Measurements from ENCODE around the gene IGF2BP1.

Gene IGF2BP1

GRCh38 chr17:48997103-48997826 lies at the start of gene IGF2BP1:
Gene IGF2BP1 (plus strand): TSS chr17:48997385. CDS start chr17:48997746, 361 bp downstream.
- no peak for DNase-seq
- no peaks in the 10 kb centered on the region for H3K9me3 ChIP-seq (replicated peaks; ENCODE audit: insufficient read depth, low read length)
- H3F3A ChIP-seq (ENCODE audit: insufficient read depth, low read length), result no peaks in the 10 kb centered on the region; the same call in 1 of the 2 replicates
- H3K36me3 ChIP-seq (replicated peaks; ENCODE audit: insufficient read depth, low read length), result no peaks in the 10 kb centered on the region
- H2AFZ ChIP-seq (ENCODE audit: low read length), result no peak within 1 kb of the TSS
- H4K20me1 ChIP-seq (ENCODE audit: insufficient read depth, low read length), result peaks cover 2% of the 10 kb centered on the region; the same call in 1 of the 2 replicates
- no peaks in the 10 kb centered on the region for H3K9me2 ChIP-seq (replicated peaks; ENCODE audit: insufficient read depth, low read length)
- no peak within 1 kb of the TSS for H3K27ac ChIP-seq (ENCODE audit: low read length)
- peak within 1 kb of the TSS; percentile 35 for H3K4me3 ChIP-seq (ENCODE audit: low read length)
- no peak for TF ChIP-seq CTCF (IDR thresholded peaks at IDR 0.05; ENCODE audit: low read length)
- no peak for TF ChIP-seq EZH2phosphoT487 (IDR thresholded peaks at IDR 0.05; ENCODE audit: low read length)
- TF ChIP-seq EZH2 (optimal IDR thresholded peaks at IDR 0.05; ENCODE audit: low read depth, low read length), result no peak
- H3K9ac ChIP-seq (ENCODE audit: low read length), result no peak within 1 kb of the TSS
- peak within 1 kb of the TSS; percentile 31; the same call in 1 of the 2 replicates for H3K4me2 ChIP-seq (ENCODE audit: low read depth, low read length)
- peaks cover 100% of the 10 kb centered on the region for H3K27me3 ChIP-seq (replicated peaks; ENCODE audit: insufficient read depth, low read length)
- H3K4me1 ChIP-seq (ENCODE audit: low read length), result no peaks in the 10 kb centered on the region; the same call in 1 of the 2 replicates
- no peaks in the 10 kb centered on the region for H3K79me2 ChIP-seq (ENCODE audit: low read length)

GRCh38 chr17:48951572-48951971 lies 45.6 kb upstream of the IGF2BP1 start:
- Histone ChIP-seq H2AFZ (ENCODE audit: low read length) (no peak overlapping the region), H3K27me3 (replicated peaks; ENCODE audit: insufficient read depth, low read length) (peaks cover 2% of the 10 kb centered on the region), H3K9me3 (replicated peaks; ENCODE audit: insufficient read depth, low read length) (no peaks in the 10 kb centered on the region), H3K9me2 (replicated peaks; ENCODE audit: insufficient read depth, low read length) (no peaks in the 10 kb centered on the region), H3K4me1 (ENCODE audit: low read length) (no peaks in the 10 kb centered on the region), H3K79me2 (ENCODE audit: low read length) (no peaks in the 10 kb centered on the region), H3K4me2 (ENCODE audit: low read depth, low read length) (no peak overlapping the region), H3F3A (ENCODE audit: insufficient read depth, low read length) (no peaks in the 10 kb centered on the region), H4K20me1 (ENCODE audit: insufficient read depth, low read length) (no peaks in the 10 kb centered on the region), H3K27ac (ENCODE audit: low read length) (no peak overlapping the region), H3K36me3 (replicated peaks; ENCODE audit: insufficient read depth, low read length) (no peaks in the 10 kb centered on the region), H3K9ac (ENCODE audit: low read length) (no peak overlapping the region), H3K4me3 (ENCODE audit: low read length) (no peak overlapping the region)
- no peak for DNase-seq
- TF ChIP-seq EZH2phosphoT487 (IDR thresholded peaks at IDR 0.05; ENCODE audit: low read length) (no peak), CTCF (IDR thresholded peaks at IDR 0.05; ENCODE audit: low read length) (no peak), EZH2 (optimal IDR thresholded peaks at IDR 0.05; ENCODE audit: low read depth, low read length) (no peak)

GRCh38 chr17:48952904-48953303 lies 44.3 kb upstream of the IGF2BP1 start:
- DNase-seq, result peak; percentile 21
- Histone ChIP-seq H3K36me3 (replicated peaks; ENCODE audit: insufficient read depth, low read length) (no peaks in the 10 kb centered on the region), H3K27ac (ENCODE audit: low read length) (no peak overlapping the region), H3K79me2 (ENCODE audit: low read length) (no peaks in the 10 kb centered on the region), H3K4me3 (ENCODE audit: low read length) (no peak overlapping the region), H3K9me3 (replicated peaks; ENCODE audit: insufficient read depth, low read length) (no peaks in the 10 kb centered on the region), H3K4me2 (ENCODE audit: low read depth, low read length) (peak overlapping the region; percentile 27; the same call in 1 of the 2 replicates), H4K20me1 (ENCODE audit: insufficient read depth, low read length) (no peaks in the 10 kb centered on the region), H3K4me1 (ENCODE audit: low read length) (no peaks in the 10 kb centered on the region), H3K27me3 (replicated peaks; ENCODE audit: insufficient read depth, low read length) (peaks cover 7% of the 10 kb centered on the region), H3F3A (ENCODE audit: insufficient read depth, low read length) (no peaks in the 10 kb centered on the region), H3K9ac (ENCODE audit: low read length) (no peak overlapping the region), H2AFZ (ENCODE audit: low read length) (no peak overlapping the region), H3K9me2 (replicated peaks; ENCODE audit: insufficient read depth, low read length) (no peaks in the 10 kb centered on the region)
- TF ChIP-seq EZH2 (optimal IDR thresholded peaks at IDR 0.05; ENCODE audit: low read depth, low read length) (no peak), CTCF (IDR thresholded peaks at IDR 0.05; ENCODE audit: low read length) (no peak), EZH2phosphoT487 (IDR thresholded peaks at IDR 0.05; ENCODE audit: low read length) (no peak)
